AG09309 (cell line): ENCODE data around the gene ZNF518B.

ENCODE experiments used
- DNase-seq: peaks from one replicate; pipeline ENCODE4 v3.0.0-alpha.2; 2010; ENCODE audit warnings: low read depth
- H3K4me3 ChIP-seq: 2 replicates; pipeline ENCODE4 v1.5.1; 2011; ENCODE audit warnings: mild to moderate bottlenecking, low read depth, low read length, moderate library complexity; ENCODE audit not compliant: control insufficient read depth
- CTCF ChIP-seq: IDR thresholded peaks from 2 replicates; pipeline ENCODE4 v1.5.1; 2011; ENCODE audit warnings: mild to moderate bottlenecking, low read depth, low read length, inconsistent platforms; ENCODE audit not compliant: insufficient read depth, control insufficient read depth; ENCODE audit errors: missing control alignments

The ZNF518B gene

GRCh38 chr4:10457255-10457801 is at the start of gene ZNF518B:
TSS of gene ZNF518B (minus strand) at chr4:10457426. CDS start at chr4:10446328, 11,098 bp downstream.
- no peak for DNase-seq

GRCh38 chr4:10506077-10506476 is 48.9 kb upstream of the ZNF518B start:
- TF ChIP-seq CTCF = no peak
- no peak for DNase-seq
- no peak overlapping the region for H3K4me3 ChIP-seq

More at GRCh38 chr4:10457255-10457801, at the start of gene ZNF518B:
- TF ChIP-seq CTCF = no peak
- peak within 1 kb of the TSS; percentile 45 for H3K4me3 ChIP-seq

DNA sequence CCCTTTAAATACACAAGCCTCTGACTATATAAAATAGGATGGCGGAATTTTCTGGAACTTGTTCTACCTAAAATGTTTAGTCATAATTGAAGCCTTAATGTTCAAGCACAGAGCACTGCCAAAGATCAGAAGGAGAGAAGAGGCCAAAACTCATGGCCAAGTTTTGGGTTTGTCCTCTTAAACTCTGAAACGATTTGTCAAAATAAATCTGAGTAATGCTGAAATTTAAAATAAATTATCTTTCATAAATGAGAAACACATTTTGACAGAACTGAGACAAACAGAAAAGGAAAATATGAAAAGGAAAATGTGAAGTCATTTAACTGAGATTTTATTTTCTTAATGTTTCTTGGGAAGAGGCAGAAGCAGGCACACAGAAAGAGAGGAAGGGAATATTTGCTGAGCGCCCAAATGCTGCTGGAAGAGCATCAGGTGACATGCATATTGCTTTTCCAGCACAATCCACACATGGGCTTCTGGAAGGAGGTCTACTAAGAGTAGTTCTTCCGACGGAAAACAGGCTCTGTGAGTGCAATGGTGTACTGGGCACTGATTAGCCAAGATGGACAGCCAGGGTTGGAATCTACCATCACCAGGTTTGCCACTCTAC is 47.4 kb upstream of the ZNF518B start:
- no peak for DNase-seq
- TF ChIP-seq CTCF = no peak
- no peak overlapping the region for H3K4me3 ChIP-seq

DNA sequence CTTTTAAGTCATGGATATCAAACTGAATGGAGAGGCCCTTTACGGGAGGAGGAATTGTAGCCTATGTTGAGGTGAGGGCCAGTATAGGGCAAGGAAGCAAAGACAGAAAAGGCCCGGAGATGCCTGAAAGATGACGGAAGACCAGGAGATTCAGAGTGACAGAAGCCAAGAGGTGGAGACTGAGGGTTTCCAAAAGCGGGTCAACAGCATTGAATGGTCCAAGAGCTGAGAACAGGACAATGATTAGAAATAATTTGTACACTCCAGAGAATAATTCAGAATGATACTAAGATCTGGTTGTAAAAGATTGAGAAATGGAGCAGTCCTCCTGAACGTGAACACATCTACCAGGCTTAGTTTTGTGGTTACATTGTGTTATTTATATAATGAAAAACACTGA is 45.5 kb upstream of the ZNF518B start:
- TF ChIP-seq CTCF = no peak

GRCh38 chr4:10500776-10501175 is 43.5 kb upstream of the ZNF518B start:
- no peak for TF ChIP-seq CTCF
- DNase-seq = no peak
- no peak overlapping the region for H3K4me3 ChIP-seq

More for the DNA sequence above, 45.5 kb upstream of the ZNF518B start:
- H3K4me3 ChIP-seq = no peak overlapping the region
- DNase-seq = no peak

- DNase-seq = no peak
- H3K4me3 ChIP-seq = no peak overlapping the region
- no peak for TF ChIP-seq CTCF
Observed at GRCh38 chr4:10496200-10496599, 39.0 kb upstream of the ZNF518B start.

DNA sequence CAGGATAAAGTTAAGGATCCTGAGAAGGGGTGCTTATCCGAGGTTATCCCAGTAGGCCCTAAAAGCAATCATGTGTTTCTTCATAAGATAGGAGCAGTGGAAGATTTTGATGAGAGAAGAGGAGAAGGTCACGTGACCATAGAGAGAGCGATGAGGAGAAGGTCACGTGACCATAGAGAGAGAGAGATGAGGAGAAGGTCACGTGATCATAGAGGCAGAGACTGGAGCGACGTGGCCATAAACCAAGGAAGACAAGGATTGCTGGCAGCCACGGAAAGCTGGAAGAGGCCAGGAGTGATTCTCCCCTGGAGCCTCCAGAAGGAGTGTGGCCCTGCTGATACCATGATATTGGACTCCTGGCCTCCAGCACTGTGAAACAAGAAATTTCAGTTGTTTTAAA is 38.4 kb upstream of the ZNF518B start:
- TF ChIP-seq CTCF = no peak
- DNase-seq = no peak
- no peak overlapping the region for H3K4me3 ChIP-seq
